CD14-positive monocyte (primary cell): ENCODE measurements around the gene MGST1. TPM values are rescaled to one million over a fixed set of nuclear protein-coding genes. Genes with fewer than 3 reads are reported as not detected.
A peak's percentile ranks its signal among the peaks of the same experiment; 100 is the strongest.

Experiments used
- DNase-seq, 3 donors: peaks; one replicate each; pipeline ENCODE4 v3.0.0-alpha.2; 2011 to 2022
- H2AFZ ChIP-seq: 2 replicates; pipeline ENCODE4 v1.6.0; 2012; ENCODE audit warnings: mild to moderate bottlenecking, low read depth, low read length, inconsistent platforms; ENCODE audit not compliant: insufficient read depth, poor library complexity, severe bottlenecking
- H3K27ac ChIP-seq, 2 donors: 1 replicate in 1 of 2; 2 replicates in 1 of 2; pipeline ENCODE4 v1.5.1; 2012 to 2013; ENCODE audit warnings: low read length in 2 of 2, control low read depth in 1 of 2, inconsistent platforms in 1 of 2, low read depth in 1 of 2, mild to moderate bottlenecking in 1 of 2
- H3K27me3 ChIP-seq, 2 donors: one replicate each; pipeline versions ENCODE4 v1.6.0 to v1.6.1; 2011 to 2013; ENCODE audit warnings: low read length in 2 of 2; ENCODE audit not compliant: control insufficient read depth in 2 of 2, insufficient read depth in 2 of 2
- H3K36me3 ChIP-seq, 2 donors: replicated peaks in 1 of 2; 1 replicate in 1 of 2; 2 replicates in 1 of 2; pipeline versions ENCODE4 v1.5.1 to v1.6.1; 2012 to 2013; ENCODE audit warnings: low read length in 2 of 2, control low read depth in 1 of 2, inconsistent platforms in 1 of 2, mild to moderate bottlenecking in 1 of 2; ENCODE audit not compliant: insufficient read depth in 2 of 2, control insufficient read depth in 1 of 2
- H3K4me1 ChIP-seq, 2 donors: 1 replicate in 1 of 2; 2 replicates in 1 of 2; pipeline versions ENCODE4 v1.5.1 to v1.6.1; 2012 to 2013; ENCODE audit warnings: low read length in 2 of 2, control low read depth in 1 of 2, inconsistent platforms in 1 of 2, mild to moderate bottlenecking in 1 of 2, moderate library complexity in 1 of 2; ENCODE audit not compliant: insufficient read depth in 2 of 2, control insufficient read depth in 1 of 2
- H3K4me2 ChIP-seq: replicated peaks from 2 replicates; pipeline ENCODE3; 2012; ENCODE audit warnings: low read length, moderate library complexity, mild to moderate bottlenecking; ENCODE audit not compliant: poor library complexity, severe bottlenecking; ENCODE audit errors: extremely low read depth
- H3K4me3 ChIP-seq, 3 experiments: fragments of 200-600 bp in 1 of 3; sonication (generic) in 1 of 3; replicated peaks in 1 of 3; 1 replicate in 2 of 3; 2 replicates in 1 of 3; pipeline ENCODE4 v1.5.1; 2011 to 2013; ENCODE audit warnings: low read length in 3 of 3, mild to moderate bottlenecking in 3 of 3, control low read depth in 2 of 3, low read depth in 2 of 3, inconsistent platforms in 1 of 3, moderate library complexity in 1 of 3
- H3K79me2 ChIP-seq: 2 replicates; pipeline ENCODE4 v1.6.0; 2012; ENCODE audit warnings: mild to moderate bottlenecking, control low read depth, inconsistent platforms, low read length, moderate library complexity; ENCODE audit not compliant: insufficient read depth
- H3K9ac ChIP-seq: 2 replicates; pipeline ENCODE4 v1.6.0; 2017; ENCODE audit warnings: low read length, mild to moderate bottlenecking; ENCODE audit not compliant: insufficient read depth, poor library complexity, severe bottlenecking
- H3K9me3 ChIP-seq, 2 donors: replicated peaks in 1 of 2; 1 replicate in 1 of 2; 2 replicates in 1 of 2; pipeline versions ENCODE4 v1.5.1 to v1.6.1; 2012 to 2013; ENCODE audit warnings: low read length in 2 of 2, control low read depth in 1 of 2; ENCODE audit not compliant: control insufficient read depth in 1 of 2, insufficient read depth in 1 of 2
- H4K20me1 ChIP-seq: 2 replicates; pipeline ENCODE4 v1.6.0; 2012; ENCODE audit warnings: mild to moderate bottlenecking, low read length, control low read depth, moderate library complexity; ENCODE audit not compliant: insufficient read depth
- H3K27ac Mint-ChIP-seq, 7 donors: one replicate each; pipeline ENCODE4 v1.8.0; 2020; ENCODE audit warnings: mild to moderate bottlenecking in 7 of 7, mixed read lengths in 7 of 7, moderate library complexity in 6 of 7, inconsistent platforms in 2 of 7
- H3K27me3 Mint-ChIP-seq, 3 donors: one replicate each; pipeline ENCODE4 v1.8.0; 2021 to 2022; ENCODE audit warnings: low read depth in 3 of 3, mild to moderate bottlenecking in 3 of 3, mixed read lengths in 3 of 3, moderate library complexity in 3 of 3, inconsistent platforms in 1 of 3
- H3K36me3 Mint-ChIP-seq, 2 donors: one replicate each; pipeline ENCODE4 v1.8.0; 2020; ENCODE audit warnings: mixed read lengths in 2 of 2, inconsistent platforms in 1 of 2, mild to moderate bottlenecking in 1 of 2
- H3K4me1 Mint-ChIP-seq: one replicate; pipeline ENCODE4 v1.8.0; 2020; ENCODE audit warnings: mild to moderate bottlenecking, mixed read lengths
- H3K4me3 Mint-ChIP-seq, 2 donors: one replicate each; pipeline ENCODE4 v1.8.0; 2020; ENCODE audit warnings: mild to moderate bottlenecking in 2 of 2, mixed read lengths in 2 of 2, moderate library complexity in 1 of 2
- H3K9me3 Mint-ChIP-seq, 7 donors: one replicate each; pipeline ENCODE4 v1.8.0; 2020 to 2022; ENCODE audit warnings: mixed read lengths in 7 of 7, mild to moderate bottlenecking in 6 of 7, moderate library complexity in 6 of 7, inconsistent platforms in 2 of 7
- WGBS: methylation state at CpG from one replicate; pipeline ENCODE4 v1.1.5; 2013; ENCODE audit warnings: missing lambda C conversion rate; ENCODE audit not compliant: insufficient coverage; 5-methylcytosine and 5-hydroxymethylcytosine counted together
- intact Hi-C, 2 donors: fragments of 100-400 bp; cut with micrococcal nuclease; formaldehyde crosslinking; loops; one replicate each; pipeline versions ENCODE4 v1.15.0 to v1.15.1; 2023
- polyA plus RNA-seq, 3 donors: library from polyadenylated mRNA; depleted of rRNA in 1 of 3; unstranded in 2 of 3; stranded (reverse) in 1 of 3; fragments of 300-500 nt in 2 of 3; fragments of >200 nt in 1 of 3; fragmentation: Illumina TruSeq in 2 of 3; gene quantifications; 1 replicate in 2 of 3; 2 replicates in 1 of 3; pipeline ENCODE4 v1.2.3, GENCODE V29; 2012 to 2021
- TF ChIP-seq, protein P1 (sequence below): fragments of 200-600 bp; IDR thresholded peaks from one replicate; pipeline ENCODE4 v1.8.0; 2022; ENCODE audit warnings: antibody characterized with exemption, mild to moderate bottlenecking

The MGST1 gene
- polyA plus RNA-seq, 3 donors = 84.8 to 295 (median 248) TPM

DNA sequence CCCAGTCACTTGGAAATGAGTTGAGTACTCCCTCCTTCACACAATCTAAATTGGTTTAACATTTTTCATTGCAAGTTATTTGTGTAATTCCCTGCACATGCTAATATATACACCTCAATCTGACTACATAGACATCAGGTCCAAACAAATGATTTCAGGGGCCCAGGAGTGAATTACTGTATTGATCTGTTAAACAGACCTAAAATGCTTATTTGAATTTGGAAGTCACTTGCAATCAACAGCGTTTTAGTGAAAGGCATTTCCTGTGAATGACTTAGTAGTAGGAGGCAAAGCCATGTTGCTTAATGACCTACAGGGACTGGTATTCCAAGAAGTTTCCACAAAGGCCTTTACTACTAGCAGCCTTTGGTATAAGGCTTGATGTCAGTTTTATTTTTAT, 47.3 kb upstream of the MGST1 start:
- intact Hi-C loops = no loop called here
- WGBS = no CpG with 5 or more reads among the region's 1 CpG
- no peaks in the 10 kb centered on the region for H3K9me3 ChIP-seq
- no peak overlapping the region for H3K4me3 Mint-ChIP-seq
- peaks cover 0 to 2% (median 0%) of the 10 kb centered on the region in 3 donors for H3K27me3 Mint-ChIP-seq
- H3K27ac ChIP-seq = no peak overlapping the region
- H3K4me2 ChIP-seq = no peak overlapping the region
- no peaks in the 10 kb centered on the region for H3K27me3 ChIP-seq
- H3K4me1 ChIP-seq = no peaks in the 10 kb centered on the region
- no peak overlapping the region for H3K27ac Mint-ChIP-seq
- peak overlapping the region; percentile 22 for H2AFZ ChIP-seq
- H3K36me3 Mint-ChIP-seq = no peaks in the 10 kb centered on the region
- H3K4me3 ChIP-seq = no peak overlapping the region
- TF ChIP-seq, protein P1, sequence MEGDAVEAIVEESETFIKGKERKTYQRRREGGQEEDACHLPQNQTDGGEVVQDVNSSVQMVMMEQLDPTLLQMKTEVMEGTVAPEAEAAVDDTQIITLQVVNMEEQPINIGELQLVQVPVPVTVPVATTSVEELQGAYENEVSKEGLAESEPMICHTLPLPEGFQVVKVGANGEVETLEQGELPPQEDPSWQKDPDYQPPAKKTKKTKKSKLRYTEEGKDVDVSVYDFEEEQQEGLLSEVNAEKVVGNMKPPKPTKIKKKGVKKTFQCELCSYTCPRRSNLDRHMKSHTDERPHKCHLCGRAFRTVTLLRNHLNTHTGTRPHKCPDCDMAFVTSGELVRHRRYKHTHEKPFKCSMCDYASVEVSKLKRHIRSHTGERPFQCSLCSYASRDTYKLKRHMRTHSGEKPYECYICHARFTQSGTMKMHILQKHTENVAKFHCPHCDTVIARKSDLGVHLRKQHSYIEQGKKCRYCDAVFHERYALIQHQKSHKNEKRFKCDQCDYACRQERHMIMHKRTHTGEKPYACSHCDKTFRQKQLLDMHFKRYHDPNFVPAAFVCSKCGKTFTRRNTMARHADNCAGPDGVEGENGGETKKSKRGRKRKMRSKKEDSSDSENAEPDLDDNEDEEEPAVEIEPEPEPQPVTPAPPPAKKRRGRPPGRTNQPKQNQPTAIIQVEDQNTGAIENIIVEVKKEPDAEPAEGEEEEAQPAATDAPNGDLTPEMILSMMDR = no peak
- H4K20me1 ChIP-seq = no peaks in the 10 kb centered on the region
- H3K9me3 Mint-ChIP-seq = peaks cover 0 to 3% (median 0%) of the 10 kb centered on the region in 7 donors
- no peaks in the 10 kb centered on the region for H3K79me2 ChIP-seq
- no peak overlapping the region for H3K9ac ChIP-seq
- H3K36me3 ChIP-seq = no peaks in the 10 kb centered on the region
- no peak for DNase-seq
- H3K4me1 Mint-ChIP-seq = peaks cover 12% of the 10 kb centered on the region

DNA sequence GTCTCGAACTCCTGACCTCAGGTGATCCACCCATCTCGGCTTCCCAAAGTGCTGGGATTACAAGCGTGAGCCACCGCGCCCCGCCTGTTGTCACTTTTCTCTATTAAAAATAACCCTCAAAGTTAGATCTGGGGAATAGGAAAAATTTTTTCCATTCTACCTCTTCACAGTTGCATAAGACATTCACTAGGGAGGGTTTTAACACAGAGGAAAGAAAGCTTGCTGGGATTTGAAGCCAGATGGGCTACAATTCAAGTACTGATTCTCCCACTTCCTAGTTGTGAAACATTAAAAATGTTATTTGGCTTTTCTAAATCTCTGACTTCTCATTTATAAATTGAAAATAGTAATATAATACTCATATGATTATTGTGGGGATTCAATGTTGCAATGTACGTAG, 46.7 kb upstream of the MGST1 start:
- Mint-ChIP-seq H3K4me3 (no peak overlapping the region), H3K4me1 (peaks cover 12% of the 10 kb centered on the region), H3K36me3 (no peaks in the 10 kb centered on the region), H3K9me3 (peaks cover 0 to 3% (median 0%) of the 10 kb centered on the region in 7 donors), H3K27ac (no peak overlapping the region), H3K27me3 (peaks cover 0 to 2% (median 0%) of the 10 kb centered on the region in 3 donors)
- H3K79me2 ChIP-seq = no peaks in the 10 kb centered on the region
- no peak overlapping the region for H3K27ac ChIP-seq
- TF ChIP-seq, protein P1 = no peak
- no peak overlapping the region for H3K9ac ChIP-seq
- intact Hi-C loops = no loop called here
- H3K27me3 ChIP-seq = no peaks in the 10 kb centered on the region
- WGBS = no CpG with 5 or more reads among the region's 7 CpGs
- no peak overlapping the region for H2AFZ ChIP-seq
- H3K4me2 ChIP-seq = no peak overlapping the region
- DNase-seq = no peak
- no peaks in the 10 kb centered on the region for H3K4me1 ChIP-seq
- H3K4me3 ChIP-seq = no peak overlapping the region
- H4K20me1 ChIP-seq = no peaks in the 10 kb centered on the region
- no peaks in the 10 kb centered on the region for H3K9me3 ChIP-seq
- no peaks in the 10 kb centered on the region for H3K36me3 ChIP-seq
